Brain microvascular endothelial cell (primary cell): ENCODE data around the gene DAAM1.

Experiments used
- DNase-seq: peaks from one replicate; pipeline ENCODE4 v3.0.0-alpha.2; 2020
- H3K27ac ChIP-seq: fragments of 250-450 bp; sonication (Bioruptor Pico); 2 replicates; pipeline ENCODE4 v1.5.1; 2020; ENCODE audit warnings: mild to moderate bottlenecking, moderate library complexity
- H3K27me3 ChIP-seq: fragments of 250-450 bp; sonication (Bioruptor Pico); replicated peaks from 2 replicates; pipeline ENCODE4 v1.5.1; 2020; ENCODE audit warnings: mild to moderate bottlenecking
- H3K36me3 ChIP-seq: fragments of 250-450 bp; sonication (Bioruptor Pico); replicated peaks from 2 replicates; pipeline ENCODE4 v1.5.1; 2020; ENCODE audit warnings: mild to moderate bottlenecking
- H3K4me3 ChIP-seq: 2 replicates; pipeline ENCODE4 v1.5.1; 2011; ENCODE audit warnings: low read depth, mild to moderate bottlenecking, control low read depth, low read length, moderate library complexity
- CTCF ChIP-seq: IDR thresholded peaks from 2 replicates; pipeline ENCODE4 v1.5.1; 2011; ENCODE audit warnings: low read depth, mild to moderate bottlenecking, moderate library complexity, low read length, control low read depth, inconsistent platforms; ENCODE audit errors: missing control alignments
- in situ Hi-C: cut with HindIII; loops from 2 replicates; pipeline ENCODE4 v1.10.0; 2017; ENCODE audit warnings: low sequenced_read_pairs, low pct_ligation_motif_present

Gene DAAM1

DNA sequence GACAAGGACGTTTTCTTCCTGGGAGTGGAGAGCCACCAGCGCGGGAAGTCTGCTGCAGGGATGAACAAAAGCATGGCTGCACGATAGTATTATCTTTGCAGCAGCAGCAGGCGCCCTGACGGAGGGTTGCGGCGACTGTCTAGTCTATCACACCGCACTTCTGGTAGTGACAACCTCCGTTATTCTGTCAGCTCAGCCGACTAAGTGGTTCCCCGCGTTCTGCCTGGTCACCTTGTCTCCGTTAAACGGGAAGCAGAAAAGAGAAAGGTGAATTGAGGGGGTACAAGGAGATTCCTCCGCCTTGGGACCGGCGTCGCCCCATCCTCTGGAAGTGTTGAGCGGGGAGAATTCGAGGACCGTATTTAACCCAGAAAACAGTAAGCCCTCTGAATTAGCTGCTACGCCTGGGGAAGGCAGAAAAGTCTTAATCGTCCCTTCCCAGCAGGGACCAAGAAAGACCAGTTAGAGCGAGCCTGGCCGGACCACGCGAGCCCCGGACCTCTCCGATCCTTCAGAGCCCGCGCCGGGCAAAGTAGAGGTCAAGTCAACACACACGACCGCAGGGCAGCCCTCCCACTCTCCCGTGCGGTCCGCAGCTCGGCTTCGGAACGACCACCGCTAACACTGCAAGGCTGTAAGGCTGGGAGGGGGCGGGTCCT is 536 bp upstream of the DAAM1 start:
- Histone ChIP-seq H3K36me3 (no peaks in the 10 kb centered on the region), H3K4me3 (peak overlapping the region; percentile 75), H3K27me3 (no peaks in the 10 kb centered on the region), H3K27ac (no peak overlapping the region)
- DNase-seq, result no peak
- TF ChIP-seq CTCF, result no peak
- in situ Hi-C loops, result no loop called here

DNA sequence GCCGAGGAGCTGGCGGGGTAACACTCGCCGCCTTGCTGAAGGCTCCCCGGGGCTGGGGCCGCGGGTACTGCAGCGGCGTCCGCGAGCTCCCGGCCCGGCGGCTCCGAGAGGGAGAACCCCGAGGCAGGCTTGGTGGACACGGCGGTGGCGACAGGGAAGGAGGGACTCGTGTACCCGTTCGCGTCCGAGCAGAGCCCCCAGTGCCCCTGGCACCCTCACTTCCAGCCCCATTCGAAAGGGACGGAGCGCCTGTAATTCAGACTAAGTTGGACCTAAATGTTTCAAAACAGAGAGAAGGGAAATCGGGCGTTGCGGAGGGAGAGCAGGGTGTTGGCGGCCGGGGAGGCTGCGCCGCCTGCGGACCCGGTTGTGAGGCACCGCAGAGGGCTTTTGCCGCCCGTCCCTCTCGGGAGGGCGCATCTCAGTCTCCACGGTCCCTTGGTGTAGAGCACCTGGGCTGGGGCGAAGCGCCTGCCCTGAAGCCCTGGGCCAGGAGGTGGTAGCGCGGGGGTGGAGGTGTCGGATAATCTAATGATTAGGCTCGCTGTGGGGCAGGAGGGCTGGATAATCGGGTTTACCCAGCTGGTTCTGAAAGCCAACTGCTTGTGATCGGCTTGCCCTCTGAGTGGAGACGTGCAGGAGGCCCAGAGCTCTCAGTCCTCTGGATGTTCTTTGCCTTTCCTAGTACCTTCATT is 771 bp downstream of the DAAM1 start:
- Histone ChIP-seq H3K27me3 (no peaks in the 10 kb centered on the region), H3K36me3 (no peaks in the 10 kb centered on the region), H3K4me3 (peak overlapping the region; percentile 90), H3K27ac (peak overlapping the region; percentile 43)
- no peak for TF ChIP-seq CTCF
- in situ Hi-C loops, result no loop called here
- DNase-seq, result peak; percentile 5

- Histone ChIP-seq H3K36me3 (no peaks in the 10 kb centered on the region), H3K27ac (peak overlapping the region; percentile 43), H3K4me3 (peak overlapping the region; percentile 90), H3K27me3 (no peaks in the 10 kb centered on the region)
- in situ Hi-C loops, result no loop called here
- no peak for TF ChIP-seq CTCF
- peak; percentile 92 for DNase-seq
Observed at GRCh38 chr14:59189786-59190368, 1.4 kb downstream of the DAAM1 start.

GRCh38 chr14:59190372-59190771 is 1.9 kb downstream of the DAAM1 start:
- in situ Hi-C loops, result no loop called here
- no peak overlapping the region for H3K27ac ChIP-seq
- TF ChIP-seq CTCF, result peak; percentile 29
- peak overlapping the region; percentile 90 for H3K4me3 ChIP-seq
- no peak for DNase-seq
- no peaks in the 10 kb centered on the region for H3K36me3 ChIP-seq
- no peaks in the 10 kb centered on the region for H3K27me3 ChIP-seq

DNA sequence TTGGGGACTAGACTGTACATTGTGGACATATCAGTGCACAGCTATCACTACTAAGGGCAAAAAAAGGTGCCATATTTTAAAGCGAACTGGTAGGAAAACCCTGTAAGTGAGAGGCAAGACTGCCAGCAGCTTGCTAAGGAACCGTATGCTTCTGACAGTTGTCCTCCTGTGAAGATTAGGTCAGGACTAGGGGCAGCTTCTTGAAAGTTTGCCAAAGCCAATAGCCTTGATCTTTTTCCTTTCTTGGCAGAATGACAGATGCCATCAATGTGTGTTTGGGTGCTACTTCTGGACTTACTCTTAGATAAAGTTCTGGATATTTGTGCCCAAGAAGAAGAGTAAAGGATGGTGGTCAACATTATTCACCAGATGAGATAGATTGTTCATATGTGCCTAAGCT is 7.4 kb downstream of the DAAM1 start:
- TF ChIP-seq CTCF, result no peak
- Histone ChIP-seq H3K4me3 (no peak overlapping the region), H3K27me3 (no peaks in the 10 kb centered on the region), H3K36me3 (no peaks in the 10 kb centered on the region), H3K27ac (no peak overlapping the region)
- no peak for DNase-seq
- in situ Hi-C loops, result no loop called here
